H1 (cell line): ENCODE data around the gene SMARCB1. TPM values are rescaled to one million over a fixed set of nuclear protein-coding genes. Genes with fewer than 3 reads are reported as not detected.

Experiments used
- CTCF ChIA-PET: fragments of 300-600 bp; sonication (Branson Sonifier 250); formaldehyde crosslinking; loops from one replicate; lab custom pipeline; 2021; ENCODE audit not compliant: partially characterized antibody; lab: Charles Lee
- POLR2A ChIA-PET: fragments of 300-600 bp; sonication (Branson Sonifier 250); formaldehyde crosslinking; loops from one replicate; lab custom pipeline; 2021; ENCODE audit warnings: inconsistent platforms; ENCODE audit not compliant: partially characterized antibody; lab: Charles Lee
- DNase-seq, 2 experiments: peaks; one replicate each; pipeline versions ENCODE4 v3.0.0 to v3.0.0-alpha.2; 2010 to 2022; ENCODE audit warnings: low spot score in 2 of 2, low read depth in 1 of 2, mixed read lengths in 1 of 2
- FAIRE-seq: peaks from 2 replicates; lab custom pipeline; 2011; peaks lifted over from hg19 to GRCh38; lab: Jason Lieb, UNC
- H2AFZ ChIP-seq: 2 replicates; pipeline ENCODE4 v1.8.1; 2012; ENCODE audit warnings: low read length, inconsistent platforms
- H2AK5ac ChIP-seq: 2 replicates; pipeline ENCODE4 v1.6.1; 2013; ENCODE audit warnings: low read depth, low read length
- H2BK120ac ChIP-seq: replicated peaks from 2 replicates; pipeline ENCODE3; 2013; ENCODE audit warnings: low read depth, low read length, inconsistent platforms
- H2BK12ac ChIP-seq: 2 replicates; pipeline ENCODE4 v1.6.1; 2013; ENCODE audit warnings: low read depth, low read length
- H2BK15ac ChIP-seq: 2 replicates; pipeline ENCODE4 v1.6.1; 2013; ENCODE audit warnings: low read length
- H2BK20ac ChIP-seq: 2 replicates; pipeline ENCODE4 v1.6.1; 2013; ENCODE audit warnings: low read length
- H2BK5ac ChIP-seq: 2 replicates; pipeline ENCODE4 v1.6.1; 2013; ENCODE audit warnings: low read depth, low read length
- H3K14ac ChIP-seq: 2 replicates; pipeline ENCODE4 v1.6.1; 2013; ENCODE audit warnings: inconsistent platforms; ENCODE audit not compliant: insufficient read length
- H3K18ac ChIP-seq: 2 replicates; pipeline ENCODE4 v1.6.1; 2013; ENCODE audit warnings: low read length; ENCODE audit errors: extremely low read depth
- H3K23ac ChIP-seq: 2 replicates; pipeline ENCODE4 v1.6.1; 2013; ENCODE audit warnings: inconsistent platforms; ENCODE audit not compliant: insufficient read length
- H3K23me2 ChIP-seq: 2 replicates; pipeline ENCODE4 v1.6.1; 2013; ENCODE audit warnings: low read depth, low read length
- H3K27ac ChIP-seq: 2 replicates; pipeline ENCODE4 v1.6.1; 2011; ENCODE audit warnings: low read depth, low read length, inconsistent platforms
- H3K27me3 ChIP-seq, 4 experiments: replicated peaks in 1 of 4; 1 replicate in 1 of 4; 2 replicates in 3 of 4; pipeline versions ENCODE4 v1.6.1 to v1.8.1; 2011 to 2013; ENCODE audit warnings: low read length in 3 of 4, mild to moderate bottlenecking in 3 of 4, inconsistent platforms in 2 of 4, mixed read lengths in 2 of 4, moderate library complexity in 1 of 4; ENCODE audit not compliant: control insufficient read depth in 3 of 4, insufficient read depth in 3 of 4; ENCODE audit errors: extremely low read depth in 1 of 4
- H3K36me3 ChIP-seq, 4 experiments: 2 replicates each; pipeline versions ENCODE4 v1.6.1 to v1.8.1; 2011 to 2013; ENCODE audit warnings: mild to moderate bottlenecking in 4 of 4, low read length in 3 of 4, moderate library complexity in 2 of 4, control low read depth in 1 of 4, inconsistent platforms in 1 of 4; ENCODE audit not compliant: insufficient read depth in 4 of 4, control insufficient read depth in 2 of 4
- H3K4ac ChIP-seq: replicated peaks from 2 replicates; pipeline ENCODE3; 2013; ENCODE audit warnings: low read length, low read depth, mixed read lengths, inconsistent platforms; ENCODE audit not compliant: insufficient read length
- H3K4me1 ChIP-seq, 4 experiments: replicated peaks in 1 of 4; 1 replicate in 1 of 4; 2 replicates in 3 of 4; pipeline versions ENCODE4 v1.6.1 to v1.8.1; 2011 to 2013; ENCODE audit warnings: low read length in 3 of 4, inconsistent platforms in 2 of 4, mixed read lengths in 1 of 4; ENCODE audit not compliant: insufficient read depth in 4 of 4, control insufficient read depth in 3 of 4
- H3K4me2 ChIP-seq, 2 experiments: 2 replicates each; pipeline versions ENCODE4 v1.6.1 to v1.8.1; 2011 to 2013; ENCODE audit warnings: low read depth in 2 of 2, low read length in 2 of 2, control low read depth in 1 of 2, inconsistent platforms in 1 of 2, mild to moderate bottlenecking in 1 of 2; ENCODE audit not compliant: insufficient read depth in 1 of 2
- H3K4me3 ChIP-seq, 4 experiments: fragments of 200-600, 300-600 bp in 1 of 4; sonication (generic), shearing (Covaris generic), sonication (Bioruptor Twin) in 1 of 4; 2 replicates each; pipeline versions ENCODE4 v1.5.1 to v1.8.1; 2011 to 2016; ENCODE audit warnings: low read length in 4 of 4, low read depth in 3 of 4, control low read depth in 2 of 4, inconsistent platforms in 2 of 4, mild to moderate bottlenecking in 2 of 4, mixed read lengths in 1 of 4, moderate library complexity in 1 of 4; ENCODE audit not compliant: insufficient read depth in 2 of 4; ENCODE audit errors: extremely low read depth in 1 of 4
- H3K56ac ChIP-seq: replicated peaks from 2 replicates; pipeline ENCODE3; 2013; ENCODE audit warnings: low read depth, mild to moderate bottlenecking, mixed read lengths, low read length, inconsistent platforms; ENCODE audit not compliant: insufficient read length
- H3K79me1 ChIP-seq: 2 replicates; pipeline ENCODE4 v1.6.1; 2013; ENCODE audit warnings: low read depth, low read length, control low read depth
- H3K79me2 ChIP-seq, 2 experiments: 2 replicates each; pipeline versions ENCODE4 v1.6.1 to v1.8.1; 2012 to 2013; ENCODE audit warnings: low read length in 2 of 2, mild to moderate bottlenecking in 2 of 2, inconsistent platforms in 1 of 2; ENCODE audit not compliant: insufficient read depth in 2 of 2, control insufficient read depth in 1 of 2
- H3K9ac ChIP-seq, 4 experiments: replicated peaks in 1 of 4; 1 replicate in 1 of 4; 2 replicates in 3 of 4; pipeline versions ENCODE4 v1.6.1 to v1.8.1; 2011 to 2013; ENCODE audit warnings: low read depth in 3 of 4, low read length in 3 of 4, control low read depth in 2 of 4, mild to moderate bottlenecking in 2 of 4, moderate library complexity in 2 of 4, inconsistent platforms in 1 of 4; ENCODE audit errors: extremely low read depth in 1 of 4
- H3K9me3 ChIP-seq, 2 experiments: 2 replicates each; pipeline versions ENCODE4 v1.6.1 to v1.8.1; 2012 to 2013; ENCODE audit warnings: mild to moderate bottlenecking in 2 of 2, moderate library complexity in 2 of 2, control low read depth in 1 of 2, inconsistent platforms in 1 of 2, low read depth in 1 of 2, low read length in 1 of 2, mixed read lengths in 1 of 2; ENCODE audit not compliant: insufficient read depth in 2 of 2
- H4K20me1 ChIP-seq, 2 experiments: replicated peaks in 1 of 2; 2 replicates each; pipeline versions ENCODE3 to v1.8.1; 2011 to 2013; ENCODE audit warnings: inconsistent platforms in 2 of 2, low read length in 2 of 2, mild to moderate bottlenecking in 1 of 2; ENCODE audit not compliant: insufficient read depth in 2 of 2, control insufficient read depth in 1 of 2
- H4K5ac ChIP-seq: 2 replicates; pipeline ENCODE4 v1.6.1; 2013; ENCODE audit warnings: low read length, low read depth, mixed read lengths, inconsistent platforms; ENCODE audit not compliant: insufficient read length
- H4K8ac ChIP-seq: 2 replicates; pipeline ENCODE4 v1.8.0; 2013; ENCODE audit warnings: mild to moderate bottlenecking, moderate library complexity, low read length, inconsistent platforms; ENCODE audit not compliant: insufficient read depth; ENCODE audit errors: extremely low read depth
- H4K91ac ChIP-seq: replicated peaks from 2 replicates; pipeline ENCODE3; 2013; ENCODE audit warnings: low read length, mixed read lengths, inconsistent platforms; ENCODE audit not compliant: insufficient read length
- RAD21 ChIP-seq, 2 experiments: IDR thresholded peaks in 1 of 2; conservative IDR thresholded peaks in 1 of 2; 2 replicates each; pipeline ENCODE4 v1.6.1; 2011; ENCODE audit warnings: low read depth in 2 of 2, low read length in 2 of 2, improper control_type of control experiment in 1 of 2, inconsistent platforms in 1 of 2, mild to moderate bottlenecking in 1 of 2, moderate library complexity in 1 of 2
- WGBS, 2 experiments: shearing (Covaris generic) in 1 of 2; methylation state at CpG; one replicate each; pipeline versions ENCODE4 v1.1.6 to v1.1.7; 2013 to 2015; ENCODE audit warnings: low lambda C conversion rate in 2 of 2, mixed read lengths in 2 of 2, inconsistent platforms in 1 of 2, low coverage in 1 of 2, missing lambda C conversion rate in 1 of 2; ENCODE audit not compliant: insufficient replicate concordance in 2 of 2, insufficient coverage in 1 of 2, insufficient read length in 1 of 2; ENCODE audit errors: extremely low coverage in 1 of 2, missing lambda C conversion rate in 1 of 2; 5-methylcytosine and 5-hydroxymethylcytosine counted together
- polyA plus RNA-seq, 7 experiments: library from polyadenylated mRNA; depleted of rRNA in 3 of 7; stranded (reverse) in 5 of 7; unstranded in 2 of 7; fragments of >200 nt in 5 of 7; fragments of 200-250 nt in 2 of 7; gene quantifications; 1 replicate in 5 of 7; 2 replicates in 1 of 7; 4 replicates in 1 of 7; pipeline versions ENCODE4 v1.2.1 to v1.2.3, GENCODE V29; 2011 to 2013; ENCODE audit warnings: missing spikeins in 2 of 7, mixed read lengths in 2 of 7
- total RNA-seq: library from RNA; stranded (reverse); fragmentation: NEBNext Ultra II Directional; extraction: Animal tissue kit (Norgen Biotek cat#: 25700); gene quantifications from 2 replicates; pipeline ENCODE4 v1.2.1, GENCODE V29; 2021

Gene SMARCB1
- total and polyA plus RNA-seq, 2 of the 8 experiments (the other 6 are each of a cell fraction or from before 2014, with no cell fraction given) = 116 to 145 TPM

- DNase-seq (no peak), FAIRE-seq (no peak)
- H4K5ac ChIP-seq = no peak overlapping the region
- peaks cover 0 to 18% (median 9%) of the 10 kb centered on the region in 4 experiments; a peak in 4 of 8 replicates for H3K36me3 ChIP-seq
- ChIA-PET CTCF (interaction anchor here (0.9 to 3.2 kb wide), 5 partner anchors 10 to 59 kb away, joined by 3 to 12 read pairs (median 4); partner anchors contain the start of gene MIF), POLR2A (interaction anchor here (0.8 to 2.0 kb wide), 4 partner anchors 11 to 17 kb away, joined by 3 to 8 read pairs (median 6); no protein-coding TSS in a partner anchor)
- H2BK12ac ChIP-seq = no peak overlapping the region
- no peak overlapping the region for H3K4ac ChIP-seq
- 86% methylated on average over 11 of the region's 11 CpGs; no CpG with 5 or more reads in 1 of the 2 experiments for WGBS, 2 experiments
- no peak overlapping the region for H2BK5ac ChIP-seq
- H3K4me3 ChIP-seq = no peak overlapping the region
- H2BK120ac ChIP-seq = no peak overlapping the region
- no peak overlapping the region for H3K18ac ChIP-seq
- no peaks in the 10 kb centered on the region for H3K9me3 ChIP-seq
- H3K27ac ChIP-seq = no peak overlapping the region
- H4K91ac ChIP-seq = no peak overlapping the region
- H2BK15ac ChIP-seq = no peak overlapping the region
- no peak overlapping the region for H2AK5ac ChIP-seq
- H2BK20ac ChIP-seq = no peak overlapping the region
- H3K23ac ChIP-seq = no peak overlapping the region
- H3K9ac ChIP-seq = no peak overlapping the region
- H3K27me3 ChIP-seq = peaks cover 0 to 2% (median under 1%) of the 10 kb centered on the region in 4 experiments; a peak in 2 of 7 replicates
- H3K4me1 ChIP-seq = peaks cover 0 to 8% (median 6%) of the 10 kb centered on the region in 4 experiments; a peak in 5 of 7 replicates
- H2AFZ ChIP-seq = no peak overlapping the region
- H3K14ac ChIP-seq = no peak overlapping the region
- no peak overlapping the region for H3K56ac ChIP-seq
- no peak overlapping the region for H4K8ac ChIP-seq
- H3K79me1 ChIP-seq = peaks cover 4% of the 10 kb centered on the region; the same call in 1 of the 2 replicates
- H3K79me2 ChIP-seq = no peaks in the 10 kb centered on the region
- peaks cover 6 to 24% of the 10 kb centered on the region in 2 experiments for H4K20me1 ChIP-seq
- H3K4me2 ChIP-seq = no peak overlapping the region
- peaks cover 12% of the 10 kb centered on the region; the same call in 1 of the 2 replicates for H3K23me2 ChIP-seq
- no peak for TF ChIP-seq RAD21 (IDR thresholded peaks at IDR 0.05 in 1 of 2, conservative IDR thresholded peaks at IDR 0.05 in 1 of 2; ENCODE audit: low read depth in 2 of 2, low read length in 2 of 2)
Observed at GRCh38 chr22:23835484-23836144, 48.8 kb downstream of the SMARCB1 start.
